Liver (tissue), 9 donors: ENCODE measurements around the gene ZCCHC14. TPM values are rescaled to one million over a fixed set of nuclear protein-coding genes. Genes with fewer than 3 reads are reported as not detected.

Source experiments
- DNase-seq: peaks from one replicate; pipeline ENCODE4 v3.0.0-alpha.2; 2017; ENCODE audit warnings: low spot score
- H3K27ac ChIP-seq, 2 donors: one replicate each; pipeline ENCODE4 v1.7.0; 2013; ENCODE audit warnings: inconsistent platforms in 2 of 2, low read length in 2 of 2, control low read depth in 1 of 2, low read depth in 1 of 2, mild to moderate bottlenecking in 1 of 2
- H3K27me3 ChIP-seq, 4 donors: one replicate each; pipeline versions ENCODE4 v1.6.1 to v1.7.0; 2013; ENCODE audit warnings: low read length in 3 of 4, inconsistent platforms in 1 of 4, mild to moderate bottlenecking in 1 of 4, moderate library complexity in 1 of 4; ENCODE audit not compliant: control insufficient read depth in 4 of 4, insufficient read depth in 4 of 4
- H3K36me3 ChIP-seq, 4 donors: one replicate each; pipeline versions ENCODE4 v1.6.1 to v1.7.0; 2013; ENCODE audit warnings: low read length in 3 of 4, mild to moderate bottlenecking in 3 of 4, low read depth in 1 of 4, moderate library complexity in 1 of 4; ENCODE audit not compliant: control insufficient read depth in 4 of 4, insufficient read depth in 3 of 4
- H3K4me1 ChIP-seq, 4 donors: one replicate each; pipeline versions ENCODE4 v1.6.1 to v1.7.0; 2013; ENCODE audit warnings: low read length in 3 of 4, mild to moderate bottlenecking in 3 of 4, moderate library complexity in 1 of 4; ENCODE audit not compliant: control insufficient read depth in 4 of 4, insufficient read depth in 4 of 4
- H3K4me3 ChIP-seq, 3 donors: one replicate each; pipeline versions ENCODE4 v1.6.1 to v1.7.0; 2013; ENCODE audit warnings: low read length in 3 of 3, control low read depth in 1 of 3, low read depth in 1 of 3, mild to moderate bottlenecking in 1 of 3
- H3K9ac ChIP-seq, 2 donors: one replicate each; pipeline ENCODE4 v1.7.0; 2013; ENCODE audit warnings: low read length in 2 of 2, mild to moderate bottlenecking in 2 of 2, moderate library complexity in 2 of 2, control low read depth in 1 of 2, low read depth in 1 of 2
- H3K9me3 ChIP-seq, 4 donors: one replicate each; pipeline versions ENCODE4 v1.6.1 to v1.7.0; 2013; ENCODE audit warnings: low read length in 3 of 4; ENCODE audit not compliant: control insufficient read depth in 4 of 4
- ATF3 ChIP-seq: IDR thresholded peaks from 2 replicates; pipeline ENCODE4 v1.6.1; 2016; ENCODE audit warnings: antibody characterized with exemption
- CTCF ChIP-seq: fragments of 150-350 bp; IDR thresholded peaks from 2 replicates; pipeline ENCODE4 v1.5.1; 2017; ENCODE audit warnings: improper control_type of control experiment, low read depth, low read length; ENCODE audit not compliant: missing input control
- EGR1 ChIP-seq, 2 donors: IDR thresholded peaks; 2 replicates each; pipeline ENCODE4 v1.6.1; 2016 to 2018; ENCODE audit warnings: antibody characterized with exemption in 2 of 2, low read depth in 2 of 2
- FOXA1 ChIP-seq: IDR thresholded peaks from 2 replicates; pipeline ENCODE4 v1.6.1; 2016; ENCODE audit warnings: antibody characterized with exemption
- GABPA ChIP-seq, 2 donors: IDR thresholded peaks in 1 of 2; conservative IDR thresholded peaks in 1 of 2; 2 replicates each; pipeline ENCODE4 v1.6.1; 2016; ENCODE audit warnings: antibody characterized with exemption in 2 of 2, mild to moderate bottlenecking in 1 of 2, moderate library complexity in 1 of 2
- HNF4G ChIP-seq: IDR thresholded peaks from 2 replicates; pipeline ENCODE4 v1.6.1; 2016; ENCODE audit warnings: antibody characterized with exemption
- JUND ChIP-seq, 2 donors: IDR thresholded peaks; 2 replicates each; pipeline ENCODE4 v1.6.1; 2016; ENCODE audit warnings: antibody characterized with exemption in 2 of 2
- MAX ChIP-seq: IDR thresholded peaks from 2 replicates; pipeline ENCODE4 v1.6.1; 2016; ENCODE audit warnings: antibody characterized with exemption
- NR2F2 ChIP-seq: IDR thresholded peaks from 2 replicates; pipeline ENCODE4 v1.6.1; 2016; ENCODE audit warnings: antibody characterized with exemption
- RAD21 ChIP-seq, 2 donors: IDR thresholded peaks; 2 replicates each; pipeline ENCODE4 v1.6.1; 2016; ENCODE audit warnings: antibody characterized with exemption in 2 of 2, mild to moderate bottlenecking in 2 of 2
- REST ChIP-seq: IDR thresholded peaks from 2 replicates; pipeline ENCODE4 v1.6.1; 2016; ENCODE audit warnings: antibody characterized with exemption, mild to moderate bottlenecking
- RXRA ChIP-seq, 2 donors: IDR thresholded peaks; 2 replicates each; pipeline ENCODE4 v1.6.1; 2017 to 2018; ENCODE audit warnings: antibody characterized with exemption in 2 of 2, mild to moderate bottlenecking in 1 of 2
- SP1 ChIP-seq: IDR thresholded peaks from 2 replicates; pipeline ENCODE4 v1.6.1; 2018; ENCODE audit warnings: antibody characterized with exemption, mild to moderate bottlenecking
- YY1 ChIP-seq: IDR thresholded peaks from 2 replicates; pipeline ENCODE4 v1.6.1; 2016; ENCODE audit warnings: antibody characterized with exemption, mild to moderate bottlenecking
- ZBTB33 ChIP-seq: IDR thresholded peaks from 2 replicates; pipeline ENCODE4 v1.6.1; 2016; ENCODE audit warnings: antibody characterized with exemption
- WGBS: extraction: QIAGEN DNeasy Blood & Tissue Kit; methylation state at CpG from one replicate; pipeline ENCODE4 v1.1.7; 2013; 5-methylcytosine and 5-hydroxymethylcytosine counted together
- polyA plus RNA-seq, 2 donors: library from polyadenylated mRNA; stranded (reverse) in 1 of 2; unstranded in 1 of 2; fragments of 200-250 nt in 1 of 2; fragments of >200 nt in 1 of 2; fragmentation: Nextera tagmentation in 1 of 2; extraction: Ambion mirVana in 1 of 2; gene quantifications; one replicate each; pipeline versions ENCODE4 v1.2.1 to v1.2.3, GENCODE V29; 2013 to 2015
- total RNA-seq, 2 donors: library from RNA; depleted of rRNA; stranded (reverse); fragments of >200 nt; gene quantifications; one replicate each; pipeline ENCODE4 v1.2.3, GENCODE V29; 2014
- donor health status: healthy.
- donor health status: healthy.
- donor health status: healthy.
- donor health status: healthy.
- donor health status: healthy.

The ZCCHC14 gene
- total and polyA plus RNA-seq, 4 donors: 6.3 to 21.7 (median 8.0) TPM

- DNase-seq: no peak
- Histone ChIP-seq H3K4me1 (no peaks in the 10 kb centered on the region), H3K36me3 (peaks cover 24 to 79% (median 45%) of the 10 kb centered on the region in 4 donors), H3K27me3 (no peaks in the 10 kb centered on the region), H3K4me3 (no peak overlapping the region), H3K27ac (no peak overlapping the region), H3K9me3 (no peaks in the 10 kb centered on the region), H3K9ac (no peak overlapping the region)
- no peak for TF ChIP-seq SP1
- WGBS: 92% methylated on average over 13 of the region's 13 CpGs
Measured at GRCh38 chr16:87409153-87409552, 83.7 kb downstream of the ZCCHC14 start.

- Histone ChIP-seq H3K9ac (no peak overlapping the region), H3K27me3 (no peaks in the 10 kb centered on the region), H3K27ac (peak overlapping the region; percentile 8 to 21), H3K4me1 (no peaks in the 10 kb centered on the region), H3K9me3 (no peaks in the 10 kb centered on the region), H3K4me3 (no peak overlapping the region), H3K36me3 (peaks cover 21 to 79% (median 48%) of the 10 kb centered on the region in 4 donors)
- no peak for DNase-seq
- WGBS: 88% methylated on average over 26 of the region's 26 CpGs
- TF ChIP-seq REST: no peak
- TF ChIP-seq HNF4G: no peak
- TF ChIP-seq RXRA (IDR thresholded peaks at IDR 0.05): no peak
- TF ChIP-seq JUND (IDR thresholded peaks at IDR 0.05): no peak
- no peak for TF ChIP-seq YY1
Measured at GRCh38 chr16:87407511-87408112, 85.2 kb downstream of the ZCCHC14 start.

- Histone ChIP-seq H3K27me3 (no peaks in the 10 kb centered on the region), H3K4me1 (no peaks in the 10 kb centered on the region), H3K36me3 (peaks cover 16 to 74% (median 44%) of the 10 kb centered on the region in 4 donors), H3K4me3 (no peak overlapping the region), H3K9ac (no peak overlapping the region), H3K27ac (peak overlapping the region in 1 of 2 donors; percentile 7), H3K9me3 (no peaks in the 10 kb centered on the region)
- WGBS: 91% methylated on average over 14 of the region's 14 CpGs
- DNase-seq: no peak
- TF ChIP-seq RXRA (IDR thresholded peaks at IDR 0.05): no peak
- TF ChIP-seq JUND (IDR thresholded peaks at IDR 0.05): no peak
- no peak for TF ChIP-seq MAX
- TF ChIP-seq YY1: no peak
- no peak for TF ChIP-seq FOXA1
- no peak for TF ChIP-seq CTCF
- no peak for TF ChIP-seq ATF3
- no peak for TF ChIP-seq NR2F2
- TF ChIP-seq SP1: no peak
- no peak for TF ChIP-seq GABPA (IDR thresholded peaks at IDR 0.05 in 1 of 2, conservative IDR thresholded peaks at IDR 0.05 in 1 of 2)
- TF ChIP-seq ZBTB33: no peak
- no peak for TF ChIP-seq EGR1 (IDR thresholded peaks at IDR 0.05; ENCODE audit: low read depth in 2 of 2)
- no peak for TF ChIP-seq RAD21 (IDR thresholded peaks at IDR 0.05)
- no peak for TF ChIP-seq REST
Measured at GRCh38 chr16:87406495-87407088, 86.2 kb downstream of the ZCCHC14 start.
